NOMO-1 (cell line): Measurements from ENCODE around the gene CSH1.
"Not testable (repeated sequence)": the region's sequence is repeated elsewhere in the genome, so short reads cannot be mapped to it uniquely, and the experiment has no call there.

Experiments
- DNase-seq, 2 experiments: peaks; one replicate each; lab custom pipeline; 2025; ENCODE audit not compliant: unreplicated experiment in 2 of 2; lab: John Stamatoyannopoulos, UW

Gene CSH1

GRCh38 chr17:63928966-63929695 lies 32.8 kb upstream of the CSH1 start:
- DNase-seq = no peak

GRCh38 chr17:63928172-63928666 lies 31.8 kb upstream of the CSH1 start:
- no peak for DNase-seq

- DNase-seq = no peak
Measured at GRCh38 chr17:63927464-63928171, 31.2 kb upstream of the CSH1 start.

GRCh38 chr17:63926164-63926563 lies 29.8 kb upstream of the CSH1 start:
- DNase-seq = no peak

GRCh38 chr17:63925615-63926014 lies 29.2 kb upstream of the CSH1 start:
- no peak for DNase-seq

- DNase-seq = peak in 1 of 2 experiments; percentile 24
Measured at GRCh38 chr17:63922402-63922801, 26.0 kb upstream of the CSH1 start.

GRCh38 chr17:63920779-63921178 lies 24.4 kb upstream of the CSH1 start:
- DNase-seq = not testable (repeated sequence)

- not testable (repeated sequence) for DNase-seq
Measured at GRCh38 chr17:63920050-63920449, 23.7 kb upstream of the CSH1 start.

- peak; percentile 8 to 26 for DNase-seq
Measured at GRCh38 chr17:63919311-63919723, 22.9 kb upstream of the CSH1 start.

GRCh38 chr17:63918789-63919305 lies 22.5 kb upstream of the CSH1 start, which contains the start of gene GH1:
GH1 (minus strand) TSS chr17:63918839; CDS start chr17:63918776, 63 bp downstream.
- not testable (repeated sequence) for DNase-seq

- DNase-seq = no peak
Measured at GRCh38 chr17:63918305-63918704, 21.9 kb upstream of the CSH1 start.

GRCh38 chr17:63917646-63918045 lies 21.3 kb upstream of the CSH1 start:
- no peak for DNase-seq

- not testable (repeated sequence) for DNase-seq
Measured at GRCh38 chr17:63917206-63917605, 20.8 kb upstream of the CSH1 start.

GRCh38 chr17:63916566-63917185 lies 20.3 kb upstream of the CSH1 start:
- no peak for DNase-seq

GRCh38 chr17:63915753-63916152 lies 19.4 kb upstream of the CSH1 start:
- DNase-seq = peak in 1 of 2 experiments; percentile 49

- DNase-seq = no peak
Measured at GRCh38 chr17:63914471-63914870, 18.1 kb upstream of the CSH1 start.

- DNase-seq = no peak
Measured at GRCh38 chr17:63911657-63912100, 15.3 kb upstream of the CSH1 start.

GRCh38 chr17:63911041-63911635 lies 14.8 kb upstream of the CSH1 start, which contains the start of gene CSHL1:
CSHL1 (minus strand) TSS chr17:63911258; CDS start chr17:63911196, 62 bp downstream.
- DNase-seq = no peak

GRCh38 chr17:63910096-63910495 lies 13.7 kb upstream of the CSH1 start:
- no peak for DNase-seq

GRCh38 chr17:63909586-63909985 lies 13.2 kb upstream of the CSH1 start:
- not testable (repeated sequence) for DNase-seq
